HEK293 (cell line): ENCODE measurements around the gene ZIC5.
A peak's percentile ranks its signal among the peaks of the same experiment; 100 is the strongest.

ENCODE experiments used
- CTCF ChIA-PET: fragments of 350-600 bp; formaldehyde crosslinking; extraction: SDS; loops from one replicate; lab custom pipeline; 2021; ENCODE audit warnings: antibody characterized with exemption; lab: Yijun Ruan, JAX
- POLR2A ChIA-PET: fragments of 300-600 bp; formaldehyde crosslinking; extraction: SDS; loops from one replicate; lab custom pipeline; 2020; ENCODE audit warnings: antibody characterized with exemption, inconsistent platforms; lab: Yijun Ruan, JAX
- H3K27ac ChIP-seq: fragments of 200-500 bp; sonication (Bioruptor generic); 2 replicates; pipeline ENCODE4 v1.5.1; 2014; ENCODE audit warnings: low read depth, low read length, control low read depth, inconsistent platforms; ENCODE audit errors: extremely low read depth
- H3K36me3 ChIP-seq, 2 experiments: fragments of 200-500 bp in 1 of 2; sonication (Bioruptor generic) in 1 of 2; 1 replicate in 1 of 2; 2 replicates in 1 of 2; pipeline ENCODE4 v1.5.1; 2014 to 2017; ENCODE audit warnings: inconsistent platforms in 2 of 2, low read length in 2 of 2; ENCODE audit not compliant: control insufficient read depth in 2 of 2, insufficient read depth in 1 of 2
- H3K4me1 ChIP-seq: fragments of 200-500 bp; sonication (Bioruptor generic); 2 replicates; pipeline ENCODE4 v1.5.1; 2014; ENCODE audit warnings: mild to moderate bottlenecking, low read length, inconsistent platforms; ENCODE audit not compliant: control insufficient read depth, insufficient read depth
- H3K4me3 ChIP-seq: 2 replicates; pipeline ENCODE4 v1.5.1; 2011; ENCODE audit warnings: low read depth, mild to moderate bottlenecking, control low read depth, low read length, moderate library complexity
- H3K9me3 ChIP-seq: fragments of 200-500 bp; sonication (Bioruptor generic); 2 replicates; pipeline ENCODE4 v1.5.1; 2014; ENCODE audit warnings: low read depth, low read length, inconsistent platforms; ENCODE audit not compliant: control insufficient read depth, insufficient read depth
- EGR2 ChIP-seq: fragments of 450-650 bp; formaldehyde crosslinking; IDR thresholded peaks from 2 replicates; pipeline ENCODE4 v1.5.1; 2016; ENCODE audit warnings: low read depth, missing biosample characterization, missing genetic modification characterization
- FEZF1 ChIP-seq: fragments of 450-650 bp; formaldehyde crosslinking; IDR thresholded peaks from 2 replicates; pipeline ENCODE4 v1.5.1; 2016; ENCODE audit warnings: missing biosample characterization, missing genetic modification characterization
- HOXD13 ChIP-seq: sonication (generic); formaldehyde crosslinking; IDR thresholded peaks from 2 replicates; pipeline ENCODE4 v1.8.0; 2022; ENCODE audit warnings: missing genetic modification reagents, borderline replicate concordance
- IKZF3 ChIP-seq: fragments of 450-650 bp; IDR thresholded peaks from 2 replicates; pipeline ENCODE4 v1.5.0; 2018; ENCODE audit warnings: missing biosample characterization, mild to moderate bottlenecking, missing genetic modification characterization, moderate library complexity
- PRDM1 ChIP-seq: fragments of 450-650 bp; formaldehyde crosslinking; IDR thresholded peaks from 2 replicates; pipeline ENCODE4; 2016; ENCODE audit warnings: missing biosample characterization, missing genetic modification characterization
- SCRT2 ChIP-seq: fragments of 450-650 bp; formaldehyde crosslinking; IDR thresholded peaks from 2 replicates; pipeline ENCODE4 v1.5.1; 2016; ENCODE audit warnings: missing biosample characterization, missing genetic modification characterization
- SP7 ChIP-seq: fragments of 450-650 bp; formaldehyde crosslinking; IDR thresholded peaks from 2 replicates; pipeline ENCODE4 v1.5.1; 2016; ENCODE audit warnings: missing biosample characterization, missing genetic modification characterization
- TCF7L2 ChIP-seq: IDR thresholded peaks from 2 replicates; pipeline ENCODE4 v1.6.1; 2011; ENCODE audit warnings: low read depth, mild to moderate bottlenecking, inconsistent platforms, low read length, moderate library complexity, borderline replicate concordance
- ZBTB17 ChIP-seq: fragments of 450-650 bp; formaldehyde crosslinking; IDR thresholded peaks from 2 replicates; pipeline ENCODE4 v1.5.1; 2016; ENCODE audit warnings: missing biosample characterization, missing genetic modification characterization
- ZEB2 ChIP-seq: fragments of 450-650 bp; formaldehyde crosslinking; IDR thresholded peaks from 2 replicates; pipeline ENCODE4 v1.5.1; 2016; ENCODE audit warnings: missing biosample characterization, missing genetic modification characterization
- ZFHX2 ChIP-seq: fragments of 450-650 bp; formaldehyde crosslinking; conservative IDR thresholded peaks from 2 replicates; pipeline ENCODE4 v1.5.1; 2016; ENCODE audit warnings: missing biosample characterization, missing genetic modification characterization
- ZFP69B ChIP-seq: fragments of 450-650 bp; formaldehyde crosslinking; IDR thresholded peaks from 2 replicates; pipeline ENCODE4 v1.5.1; 2016; ENCODE audit warnings: missing biosample characterization, missing genetic modification characterization
- ZNF114 ChIP-seq: fragments of 450-650 bp; formaldehyde crosslinking; IDR thresholded peaks from 2 replicates; pipeline ENCODE4 v1.5.0; 2017; ENCODE audit warnings: missing biosample characterization, missing genetic modification characterization
- ZNF324 ChIP-seq: fragments of 450-650 bp; formaldehyde crosslinking; IDR thresholded peaks from 2 replicates; pipeline ENCODE4 v1.5.1; 2016; ENCODE audit warnings: missing biosample characterization, missing genetic modification characterization
- ZNF335 ChIP-seq: fragments of 450-650 bp; formaldehyde crosslinking; conservative IDR thresholded peaks from 2 replicates; pipeline ENCODE4 v1.5.1; 2016; ENCODE audit warnings: missing biosample characterization, missing genetic modification characterization
- ZNF350 ChIP-seq: fragments of 450-650 bp; formaldehyde crosslinking; IDR thresholded peaks from 2 replicates; pipeline ENCODE4 v1.5.0; 2017; ENCODE audit warnings: missing biosample characterization, mild to moderate bottlenecking, missing genetic modification characterization
- ZNF366 ChIP-seq: fragments of 450-650 bp; formaldehyde crosslinking; conservative IDR thresholded peaks from 2 replicates; pipeline ENCODE4 v1.5.1; 2016; ENCODE audit warnings: missing biosample characterization, missing genetic modification characterization
- ZNF394 ChIP-seq: fragments of 450-650 bp; formaldehyde crosslinking; IDR thresholded peaks from 2 replicates; pipeline ENCODE4 v1.5.1; 2016; ENCODE audit warnings: missing biosample characterization, missing genetic modification characterization, mild to moderate bottlenecking, moderate library complexity, borderline replicate concordance
- ZNF423 ChIP-seq: fragments of 450-650 bp; formaldehyde crosslinking; IDR thresholded peaks from 2 replicates; pipeline ENCODE4 v1.5.1; 2016; ENCODE audit warnings: missing biosample characterization, missing genetic modification characterization
- ZNF501 ChIP-seq: fragments of 450-650 bp; formaldehyde crosslinking; IDR thresholded peaks from 2 replicates; pipeline ENCODE4 v1.5.1; 2016; ENCODE audit warnings: missing biosample characterization, missing genetic modification characterization
- ZNF514 ChIP-seq: fragments of 450-650 bp; formaldehyde crosslinking; IDR thresholded peaks from 2 replicates; pipeline ENCODE4 v1.5.1; 2016; ENCODE audit warnings: missing biosample characterization, missing genetic modification characterization
- ZNF521 ChIP-seq: fragments of 450-650 bp; formaldehyde crosslinking; IDR thresholded peaks from 2 replicates; pipeline ENCODE4 v1.5.1; 2017; ENCODE audit warnings: missing biosample characterization, mild to moderate bottlenecking, missing genetic modification characterization
- ZNF571 ChIP-seq: fragments of 450-650 bp; formaldehyde crosslinking; IDR thresholded peaks from 2 replicates; pipeline ENCODE4 v1.5.0; 2017; ENCODE audit warnings: missing biosample characterization, missing genetic modification characterization
- ZNF600 ChIP-seq: fragments of 450-650 bp; formaldehyde crosslinking; IDR thresholded peaks from 2 replicates; pipeline ENCODE4 v1.5.1; 2016; ENCODE audit warnings: missing biosample characterization, missing genetic modification characterization
- ZNF654 ChIP-seq: fragments of 450-650 bp; formaldehyde crosslinking; IDR thresholded peaks from 2 replicates; pipeline ENCODE4 v1.5.1; 2016; ENCODE audit warnings: low read depth, missing biosample characterization, missing genetic modification characterization
- TF ChIP-seq, protein P1 (sequence below): fragments of 450-650 bp; formaldehyde crosslinking; IDR thresholded peaks from 2 replicates; pipeline ENCODE4 v1.5.1; 2016; ENCODE audit warnings: missing biosample characterization, missing genetic modification characterization
- TF ChIP-seq, protein P2 (sequence below): fragments of 450-650 bp; formaldehyde crosslinking; IDR thresholded peaks from 2 replicates; pipeline ENCODE4 v1.5.1; 2016; ENCODE audit warnings: missing biosample characterization, missing genetic modification characterization

The ZIC5 gene

DNA sequence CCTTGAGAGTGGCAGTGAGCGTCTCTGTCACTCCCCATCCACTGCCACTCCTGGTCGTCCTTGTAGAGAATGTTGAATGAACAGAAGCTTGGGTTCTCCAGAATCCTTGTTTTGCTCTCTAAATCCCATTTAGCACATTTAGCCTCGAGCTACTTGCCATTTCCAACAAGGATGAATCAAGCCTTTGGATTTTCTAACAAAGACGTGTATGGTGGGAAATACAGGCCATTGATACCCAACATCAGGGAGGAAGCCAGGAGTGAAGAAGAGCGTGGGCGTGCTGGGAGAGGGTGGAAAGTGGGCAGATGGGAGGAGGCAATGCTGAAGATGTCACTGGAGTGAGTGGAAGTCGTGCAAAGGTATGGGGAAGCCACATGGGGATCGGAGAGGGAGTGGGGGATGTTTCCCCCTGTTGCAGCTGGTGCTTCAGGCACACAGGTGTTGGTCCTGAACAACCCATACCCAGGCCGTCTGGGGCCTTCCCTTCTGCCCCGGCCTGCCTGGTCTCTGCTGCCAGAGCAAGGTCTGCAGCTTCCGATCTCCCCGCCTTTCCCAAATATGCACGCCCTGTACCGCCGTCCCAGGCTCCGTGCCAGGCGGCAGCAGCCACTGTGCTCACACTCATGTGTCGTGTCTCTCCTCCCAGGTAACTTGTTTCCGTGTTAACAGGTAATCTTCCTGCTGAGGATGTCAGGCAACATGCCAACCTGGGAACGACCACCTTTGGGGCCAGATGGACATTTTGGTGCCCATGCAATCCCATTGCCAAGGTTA is 48.7 kb downstream of the ZIC5 start:
- Histone ChIP-seq H3K4me3 (no peak overlapping the region), H3K36me3 (no peaks in the 10 kb centered on the region), H3K4me1 (no peaks in the 10 kb centered on the region), H3K27ac (no peak overlapping the region), H3K9me3 (no peaks in the 10 kb centered on the region)
- TF ChIP-seq SCRT2 (tag by site-specific recombination): 0 out of 2 replicates have a peak, but pooled peaks have one; percentile 20
- peak; percentile 55; the same call in 1 of the 2 replicates for TF ChIP-seq EGR2 (tag by site-specific recombination)
- no peak for TF ChIP-seq ZNF114 (tag by site-specific recombination)
- peak; percentile 77 for TF ChIP-seq ZFHX2 (tag by site-specific recombination)
- POLR2A ChIA-PET: no interaction called here
- CTCF ChIA-PET: no interaction called here

DNA sequence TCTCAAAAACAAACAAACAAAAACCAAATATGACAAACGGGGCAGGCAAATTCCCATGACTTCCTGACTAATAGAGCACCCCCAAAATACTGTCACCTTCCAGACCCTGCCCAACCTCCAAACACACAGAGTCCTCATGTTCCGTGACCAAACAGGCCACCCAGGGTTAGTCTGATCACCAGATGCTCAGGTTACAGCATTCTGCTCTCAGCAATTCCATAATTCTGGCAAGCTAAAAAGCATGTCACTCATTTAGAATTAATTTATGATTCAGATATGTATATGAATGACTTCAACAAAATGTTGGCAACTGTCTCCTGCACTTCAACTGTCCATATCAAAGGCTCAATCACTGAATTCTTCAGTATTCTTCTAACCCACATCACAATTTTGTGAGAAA is 52.4 kb downstream of the ZIC5 start:
- TF ChIP-seq ZNF423 (tag by site-specific recombination): no peak
- no peak for TF ChIP-seq FEZF1 (tag by site-specific recombination)
- peak; percentile 63; the same call in 1 of the 2 replicates for TF ChIP-seq ZNF600 (tag by site-specific recombination)
- ChIA-PET CTCF (interaction anchor here (0.6 to 1.0 kb wide), 2 partner anchors 32 to 1695 kb away, joined by 3 read pairs; no protein-coding TSS in a partner anchor), POLR2A (no interaction called here)
- Histone ChIP-seq H3K36me3 (no peaks in the 10 kb centered on the region), H3K4me3 (no peak overlapping the region), H3K4me1 (no peaks in the 10 kb centered on the region), H3K9me3 (no peaks in the 10 kb centered on the region), H3K27ac (no peak overlapping the region)

DNA sequence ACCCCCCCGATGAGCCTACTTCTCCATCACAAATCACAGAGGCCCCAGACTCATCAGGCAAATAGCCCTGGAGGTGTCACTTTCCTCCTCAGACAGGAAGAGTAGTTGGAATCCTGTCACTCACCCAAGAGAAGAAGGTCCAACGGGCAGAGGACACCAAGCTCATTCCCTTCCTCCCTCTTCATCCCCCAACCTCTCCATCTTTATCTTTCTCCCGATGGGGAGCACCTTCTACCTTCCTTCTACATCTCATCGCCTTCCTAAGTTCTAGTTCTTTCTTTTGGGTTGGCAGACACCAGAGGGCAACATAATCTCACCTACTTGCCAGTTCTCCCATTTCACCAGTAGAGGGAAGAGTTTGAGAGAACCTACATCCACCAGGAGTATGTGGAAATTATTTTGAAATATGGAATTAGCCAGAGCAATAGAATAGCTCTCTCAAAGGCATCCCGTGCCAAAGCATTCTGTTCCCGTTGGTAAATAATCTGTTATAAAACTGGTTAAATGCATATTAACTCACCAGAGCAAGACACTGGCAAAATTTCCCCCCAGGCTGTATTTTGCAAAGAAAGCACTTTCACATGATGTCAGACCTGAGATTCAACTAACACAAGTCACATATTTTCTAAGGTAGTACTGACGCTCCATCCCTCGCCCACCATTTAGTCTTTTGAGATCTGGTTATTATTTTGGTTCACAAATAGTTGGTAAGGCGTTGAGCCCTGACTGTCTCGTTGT is 55.0 kb downstream of the ZIC5 start:
- ChIA-PET POLR2A (interaction anchor here (1.1 kb wide), 1 partner anchor 64 kb away, joined by 6 read pairs; no protein-coding TSS in a partner anchor), CTCF (interaction anchor here (0.6 to 2.3 kb wide), 31 partner anchors 9 to 673 kb away, joined by 3 to 19 read pairs (median 4); no protein-coding TSS in a partner anchor)
- Histone ChIP-seq H3K4me1 (no peaks in the 10 kb centered on the region), H3K36me3 (no peaks in the 10 kb centered on the region), H3K4me3 (no peak overlapping the region), H3K9me3 (no peaks in the 10 kb centered on the region), H3K27ac (no peak overlapping the region)
- TF ChIP-seq ZNF514 (tag by site-specific recombination): no peak
- peak; percentile 82 for TF ChIP-seq ZNF654 (tag by site-specific recombination)
- TF ChIP-seq, protein P1, sequence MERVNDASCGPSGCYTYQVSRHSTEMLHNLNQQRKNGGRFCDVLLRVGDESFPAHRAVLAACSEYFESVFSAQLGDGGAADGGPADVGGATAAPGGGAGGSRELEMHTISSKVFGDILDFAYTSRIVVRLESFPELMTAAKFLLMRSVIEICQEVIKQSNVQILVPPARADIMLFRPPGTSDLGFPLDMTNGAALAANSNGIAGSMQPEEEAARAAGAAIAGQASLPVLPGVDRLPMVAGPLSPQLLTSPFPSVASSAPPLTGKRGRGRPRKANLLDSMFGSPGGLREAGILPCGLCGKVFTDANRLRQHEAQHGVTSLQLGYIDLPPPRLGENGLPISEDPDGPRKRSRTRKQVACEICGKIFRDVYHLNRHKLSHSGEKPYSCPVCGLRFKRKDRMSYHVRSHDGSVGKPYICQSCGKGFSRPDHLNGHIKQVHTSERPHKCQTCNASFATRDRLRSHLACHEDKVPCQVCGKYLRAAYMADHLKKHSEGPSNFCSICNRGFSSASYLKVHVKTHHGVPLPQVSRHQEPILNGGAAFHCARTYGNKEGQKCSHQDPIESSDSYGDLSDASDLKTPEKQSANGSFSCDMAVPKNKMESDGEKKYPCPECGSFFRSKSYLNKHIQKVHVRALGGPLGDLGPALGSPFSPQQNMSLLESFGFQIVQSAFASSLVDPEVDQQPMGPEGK (tag by site-specific recombination): no peak
- peak; percentile 42; the same call in 1 of the 2 replicates for TF ChIP-seq ZNF501 (tag by site-specific recombination)
- TF ChIP-seq IKZF3: peak; percentile 51
- TF ChIP-seq SP7: peak; percentile 54
- TF ChIP-seq TCF7L2: no peak
- peak; percentile 59; the same call in 1 of the 2 replicates for TF ChIP-seq ZEB2 (tag by site-specific recombination)
- 0 out of 2 replicates have a peak, but pooled peaks have one; percentile 36 for TF ChIP-seq ZNF600 (tag by site-specific recombination)
- TF ChIP-seq ZBTB17 (tag by site-specific recombination): 0 out of 2 replicates have a peak, but pooled peaks have one; percentile 46
- TF ChIP-seq ZFP69B (tag by site-specific recombination): 0 out of 2 replicates have a peak, but pooled peaks have one; percentile 20
- TF ChIP-seq ZNF571 (tag by site-specific recombination): no peak
- peak; percentile 54; the same call in 1 of the 2 replicates for TF ChIP-seq ZNF324 (tag by site-specific recombination)
- no peak for TF ChIP-seq ZNF350 (tag by site-specific recombination)
- peak; percentile 31; the same call in 1 of the 2 replicates for TF ChIP-seq ZNF366
- TF ChIP-seq ZNF335: no peak
- TF ChIP-seq, protein P2, sequence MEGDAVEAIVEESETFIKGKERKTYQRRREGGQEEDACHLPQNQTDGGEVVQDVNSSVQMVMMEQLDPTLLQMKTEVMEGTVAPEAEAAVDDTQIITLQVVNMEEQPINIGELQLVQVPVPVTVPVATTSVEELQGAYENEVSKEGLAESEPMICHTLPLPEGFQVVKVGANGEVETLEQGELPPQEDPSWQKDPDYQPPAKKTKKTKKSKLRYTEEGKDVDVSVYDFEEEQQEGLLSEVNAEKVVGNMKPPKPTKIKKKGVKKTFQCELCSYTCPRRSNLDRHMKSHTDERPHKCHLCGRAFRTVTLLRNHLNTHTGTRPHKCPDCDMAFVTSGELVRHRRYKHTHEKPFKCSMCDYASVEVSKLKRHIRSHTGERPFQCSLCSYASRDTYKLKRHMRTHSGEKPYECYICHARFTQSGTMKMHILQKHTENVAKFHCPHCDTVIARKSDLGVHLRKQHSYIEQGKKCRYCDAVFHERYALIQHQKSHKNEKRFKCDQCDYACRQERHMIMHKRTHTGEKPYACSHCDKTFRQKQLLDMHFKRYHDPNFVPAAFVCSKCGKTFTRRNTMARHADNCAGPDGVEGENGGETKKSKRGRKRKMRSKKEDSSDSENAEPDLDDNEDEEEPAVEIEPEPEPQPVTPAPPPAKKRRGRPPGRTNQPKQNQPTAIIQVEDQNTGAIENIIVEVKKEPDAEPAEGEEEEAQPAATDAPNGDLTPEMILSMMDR (tag by site-specific recombination): no peak; the same call in 1 of the 2 replicates
- TF ChIP-seq HOXD13 (CRISPR knock-in tag): no peak
- TF ChIP-seq ZNF394 (tag by site-specific recombination): peak; percentile 45; the same call in 1 of the 2 replicates
- TF ChIP-seq PRDM1 (tag by site-specific recombination): peak; percentile 61; the same call in 1 of the 2 replicates
- no peak for TF ChIP-seq ZNF521 (tag by site-specific recombination)
